K562 (cell line): ENCODE measurements around the gene PHYHIPL. TPM values are rescaled to one million over a fixed set of nuclear protein-coding genes. Genes with fewer than 3 reads are reported as not detected.

Experiments
- ATAC-seq: fragments of 200-7000 bp; cut with Tn5 transposase; 3 replicates; pipeline ENCODE4 v1.9.1; 2020; ENCODE audit warnings: moderate library complexity
- BruUV-seq: library from RNA; stranded (reverse); fragments of 400-500 nt; replicated peaks from 2 replicates; lab custom pipeline; 2021; lab: Mats Ljungman, UMichigan
- CTCF ChIA-PET: fragments of 300-600 bp; formaldehyde crosslinking; extraction: SDS; loops from one replicate; lab custom pipeline; 2021; ENCODE audit warnings: low intra/inter-chr PET ratio; lab: Yijun Ruan, JAX
- POLR2A ChIA-PET: fragments of 300-600, 350-650 bp; sonication (Branson Sonifier 250); formaldehyde crosslinking; extraction: SDS; loops from one replicate; lab custom pipeline; 2021; ENCODE audit warnings: antibody characterized with exemption, inconsistent platforms; lab: Yijun Ruan, JAX
- DNase-seq, 4 experiments: peaks; one replicate each; pipeline versions ENCODE4 v3.0.0 to v3.0.0-alpha.2; 2011 to 2018; ENCODE audit warnings: low spot score in 3 of 4, mixed read lengths in 3 of 4; ENCODE audit errors: extremely low read depth in 1 of 4
- FAIRE-seq: peaks from 2 replicates; lab custom pipeline; 2011; peaks lifted over from hg19 to GRCh38; lab: Jason Lieb, UNC
- H2AFZ ChIP-seq: 2 replicates; pipeline ENCODE4 v1.6.0; 2011; ENCODE audit warnings: low read depth, low read length, control low read depth, inconsistent platforms
- H3K27ac ChIP-seq: fragments of 200-600 bp; 3 replicates; pipeline ENCODE4 v1.8.0; 2011; ENCODE audit warnings: low read depth, mild to moderate bottlenecking, control low read depth, inconsistent platforms, low read length, moderate library complexity, mixed read lengths; ENCODE audit errors: extremely low read depth
- H3K27me3 ChIP-seq, 2 experiments: fragments of 300-600 bp in 1 of 2; 2 replicates in 1 of 2; 3 replicates in 1 of 2; pipeline versions ENCODE4 v1.6.0 to v1.8.0; 2011; ENCODE audit warnings: inconsistent platforms in 2 of 2, low read length in 2 of 2, mild to moderate bottlenecking in 1 of 2, mixed read lengths in 1 of 2, moderate library complexity in 1 of 2; ENCODE audit not compliant: control insufficient read depth in 2 of 2, insufficient read depth in 2 of 2
- H3K36me3 ChIP-seq: fragments of 300-600 bp; 3 replicates; pipeline ENCODE4 v1.8.0; 2011; ENCODE audit warnings: mild to moderate bottlenecking, low read length, inconsistent platforms; ENCODE audit not compliant: control insufficient read depth, insufficient read depth
- H3K4me1 ChIP-seq, 2 experiments: fragments of 200-600 bp in 1 of 2; replicated peaks in 1 of 2; 2 replicates in 1 of 2; 3 replicates in 1 of 2; pipeline versions ENCODE4 v1.5.1 to v1.8.0; 2011; ENCODE audit warnings: inconsistent platforms in 2 of 2, low read length in 2 of 2, mild to moderate bottlenecking in 1 of 2, mixed read lengths in 1 of 2, moderate library complexity in 1 of 2; ENCODE audit not compliant: control insufficient read depth in 2 of 2, insufficient read depth in 2 of 2
- H3K4me2 ChIP-seq: 2 replicates; pipeline ENCODE4 v1.6.1; 2011; ENCODE audit warnings: low read length, control low read depth, inconsistent platforms, mixed read lengths; ENCODE audit not compliant: insufficient read depth
- H3K4me3 ChIP-seq: fragments of 200-600 bp; sonication (generic), shearing (Covaris generic); 2 replicates; pipeline ENCODE4 v1.5.1; 2016; ENCODE audit warnings: control low read depth, inconsistent platforms
- H3K79me2 ChIP-seq: fragments of 200-600 bp; 3 replicates; pipeline ENCODE4 v1.8.0; 2011; ENCODE audit warnings: low read length, inconsistent platforms; ENCODE audit not compliant: control insufficient read depth, insufficient read depth
- H3K9ac ChIP-seq, 2 experiments: 2 replicates each; pipeline versions ENCODE4 v1.6.0 to v1.6.1; 2011; ENCODE audit warnings: low read depth in 2 of 2, low read length in 2 of 2, control low read depth in 1 of 2, inconsistent platforms in 1 of 2, mild to moderate bottlenecking in 1 of 2, mixed read lengths in 1 of 2; ENCODE audit not compliant: insufficient read depth in 1 of 2
- H3K9me1 ChIP-seq: one replicate; pipeline ENCODE4 v1.6.0; 2011; ENCODE audit warnings: inconsistent platforms, mild to moderate bottlenecking, low read length, moderate library complexity; ENCODE audit not compliant: control insufficient read depth, insufficient read depth
- H3K9me3 ChIP-seq: replicated peaks from 2 replicates; pipeline ENCODE4 v1.5.1; 2011; ENCODE audit warnings: low read depth, low read length, inconsistent platforms; ENCODE audit not compliant: control insufficient read depth, insufficient read depth
- H4K20me1 ChIP-seq: replicated peaks from 2 replicates; pipeline ENCODE4 v1.6.1; 2011; ENCODE audit warnings: low read length, inconsistent platforms, mixed read lengths; ENCODE audit not compliant: control insufficient read depth, insufficient read depth
- ADNP ChIP-seq: fragments of 200-800 bp; sonication (Bioruptor generic); IDR thresholded peaks from 2 replicates; pipeline ENCODE4 v1.6.1; 2016; ENCODE audit warnings: missing genetic modification characterization, missing compliant biosample characterization
- DMBX1 ChIP-seq: fragments of 250-450 bp; sonication (Bioruptor Pico); IDR thresholded peaks from 2 replicates; pipeline ENCODE4 v1.8.0; 2022; ENCODE audit warnings: inconsistent platforms, mild to moderate bottlenecking, moderate library complexity, borderline replicate concordance
- HMG20A ChIP-seq: fragments of 450-650 bp; formaldehyde crosslinking; conservative IDR thresholded peaks from 2 replicates; pipeline ENCODE4 v1.4.0; 2020; ENCODE audit warnings: mild to moderate bottlenecking, mixed read lengths
- MBD1 ChIP-seq: fragments of 250-450 bp; sonication (Bioruptor Pico); IDR thresholded peaks from 2 replicates; pipeline ENCODE4 v1.8.0; 2022; ENCODE audit warnings: inconsistent platforms
- NFRKB ChIP-seq: fragments of 450-650 bp; IDR thresholded peaks from 2 replicates; pipeline ENCODE4 v1.6.1; 2016; ENCODE audit warnings: low read depth
- RBM17 ChIP-seq: fragments of 200-400 bp; formaldehyde crosslinking; IDR thresholded peaks from 2 replicates; pipeline ENCODE4 v1.6.1; 2017; ENCODE audit warnings: low read depth, mild to moderate bottlenecking, low read length, borderline replicate concordance
- STAT5A ChIP-seq: IDR thresholded peaks from 2 replicates; pipeline ENCODE4 v1.6.1; 2012; ENCODE audit warnings: low read length, inconsistent platforms, borderline replicate concordance
- TAF7 ChIP-seq: fragments of 450-650 bp; IDR thresholded peaks from 2 replicates; pipeline ENCODE4 v1.6.1; 2016; ENCODE audit warnings: missing genetic modification characterization, missing compliant biosample characterization
- TFAP4 ChIP-seq: sonication (generic); formaldehyde crosslinking; IDR thresholded peaks from 2 replicates; pipeline ENCODE4 v1.8.0; 2022; ENCODE audit warnings: missing genetic modification reagents, mild to moderate bottlenecking, moderate library complexity, borderline replicate concordance
- TGIF2 ChIP-seq: sonication (generic); formaldehyde crosslinking; IDR thresholded peaks from 2 replicates; pipeline ENCODE4 v1.8.1; 2022; ENCODE audit warnings: mild to moderate bottlenecking, missing genetic modification reagents, moderate library complexity
- TRIM28 ChIP-seq: fragments of 450-650 bp; IDR thresholded peaks from 2 replicates; pipeline ENCODE4 v1.6.1; 2017
- U2AF1 ChIP-seq: fragments of 200-400 bp; formaldehyde crosslinking; optimal IDR thresholded peaks from 2 replicates; pipeline ENCODE3; 2017; ENCODE audit warnings: mild to moderate bottlenecking, low read depth, low read length, moderate library complexity
- ZNF23 ChIP-seq: fragments of 250-450 bp; sonication (Bioruptor Pico); IDR thresholded peaks from 2 replicates; pipeline ENCODE4 v1.4.0; 2020; ENCODE audit warnings: mild to moderate bottlenecking
- ZNF583 ChIP-seq: fragments of 250-450 bp; sonication (Bioruptor Pico); IDR thresholded peaks from 2 replicates; pipeline ENCODE4 v1.4.0; 2020
- WGBS: fragments of 100-300 bp; shearing (Covaris generic); methylation state at CpG from one replicate; pipeline ENCODE4 v1.1.6; 2016; ENCODE audit warnings: low coverage, mixed read lengths; ENCODE audit not compliant: insufficient coverage; ENCODE audit errors: missing lambda C conversion rate; 5-methylcytosine and 5-hydroxymethylcytosine counted together
- in situ Hi-C: fragments of 300-500 bp; cut with MboI; formaldehyde crosslinking; loops from 4 replicates; pipeline ENCODE4 v1.15.0; 2018; ENCODE audit warnings: inconsistent platforms, mixed read lengths
- intact Hi-C: fragments of 100-400 bp; cut with micrococcal nuclease; formaldehyde crosslinking; loops from 2 replicates; pipeline ENCODE4 v1.14.2; 2022
- polyA plus RNA-seq, 8 experiments: library from polyadenylated mRNA; depleted of rRNA in 4 of 8; stranded (reverse) in 5 of 8; unstranded in 3 of 8; fragments of >200 nt; fragmentation: Nextera tagmentation in 2 of 8; fragmentation: Illumina TruSeq in 1 of 8; extraction: Ambion mirVana in 2 of 8; extraction: Trizol in 1 of 8; gene quantifications; 2 replicates each; pipeline versions ENCODE4 v1.2.1 to v1.2.3, GENCODE V29; 2011 to 2014; ENCODE audit warnings: inconsistent platforms in 1 of 8, missing spikeins in 1 of 8
- total RNA-seq, 7 experiments: library from RNA; depleted of rRNA in 6 of 7; stranded (reverse); fragments of >200 nt in 6 of 7; fragmentation: Illumina TruSeq in 2 of 7; extraction: Trizol in 2 of 7; gene quantifications; 2 replicates each; pipeline versions ENCODE4 v1.2.1 to v1.2.3, GENCODE V29; 2011 to 2021; ENCODE audit warnings: low replicate concordance in 1 of 7

Gene PHYHIPL
- total and polyA plus RNA-seq, 9 of the 15 experiments (the other 6 are each of a cell fraction or from before 2014, with no cell fraction given), result not detected

GRCh38 chr10:59176241-59177030, at the start of gene PHYHIPL (continued):
- TF ChIP-seq ZNF583 (CRISPR knock-in tag), result no peak
- TF ChIP-seq NFRKB, result no peak
- no peak for TF ChIP-seq TFAP4
- no peak for TF ChIP-seq ADNP
- TF ChIP-seq HMG20A (CRISPR knock-in tag), result no peak
- TF ChIP-seq ZNF23, result no peak
- TF ChIP-seq TAF7 (tag), result no peak
- TF ChIP-seq DMBX1 (CRISPR knock-in tag), result no peak
- TF ChIP-seq U2AF1, result no peak

- CTCF ChIA-PET, result no interaction called here
- no TSS peak for BruUV-seq
- Histone ChIP-seq H3K79me2 (no peaks in the 10 kb centered on the region), H2AFZ (no peak overlapping the region), H3K4me2 (no peak overlapping the region), H3K4me1 (no peaks in the 10 kb centered on the region), H3K9ac (no peak overlapping the region), H3K27me3 (no peaks in the 10 kb centered on the region), H3K36me3 (no peaks in the 10 kb centered on the region), H3K4me3 (no peak overlapping the region)
- FAIRE-seq (no peak), ATAC-seq (no peak), DNase-seq (no peak)
- POLR2A ChIA-PET, result interaction anchor here (0.6 kb wide), 1 partner anchor 87 kb away, joined by 3 read pairs; no protein-coding TSS in a partner anchor
- intact Hi-C loops, result no loop called here
- TF ChIP-seq TRIM28, result no peak
- TF ChIP-seq STAT5A, result no peak
- TF ChIP-seq MBD1 (CRISPR knock-in tag), result no peak
- TF ChIP-seq RBM17, result no peak
- no peak for TF ChIP-seq TGIF2 (CRISPR knock-in tag)
- TF ChIP-seq, all 486 proteins: peak for 0
- in situ Hi-C loops, result no loop called here
- Histone ChIP-seq H3K9me1 (no peaks in the 10 kb centered on the region), H4K20me1 (no peaks in the 10 kb centered on the region), H3K27ac (no peak overlapping the region), H3K9me3 (no peaks in the 10 kb centered on the region; the same call in 1 of the 2 replicates)
- 0% methylated on average over 3 of the region's 3 CpGs for WGBS
These were observed 49.5 kb upstream of the PHYHIPL start for GRCh38 chr10:59126991-59127390.
